ENCODE data around the gene GHRH.

Gene GHRH

DNA sequence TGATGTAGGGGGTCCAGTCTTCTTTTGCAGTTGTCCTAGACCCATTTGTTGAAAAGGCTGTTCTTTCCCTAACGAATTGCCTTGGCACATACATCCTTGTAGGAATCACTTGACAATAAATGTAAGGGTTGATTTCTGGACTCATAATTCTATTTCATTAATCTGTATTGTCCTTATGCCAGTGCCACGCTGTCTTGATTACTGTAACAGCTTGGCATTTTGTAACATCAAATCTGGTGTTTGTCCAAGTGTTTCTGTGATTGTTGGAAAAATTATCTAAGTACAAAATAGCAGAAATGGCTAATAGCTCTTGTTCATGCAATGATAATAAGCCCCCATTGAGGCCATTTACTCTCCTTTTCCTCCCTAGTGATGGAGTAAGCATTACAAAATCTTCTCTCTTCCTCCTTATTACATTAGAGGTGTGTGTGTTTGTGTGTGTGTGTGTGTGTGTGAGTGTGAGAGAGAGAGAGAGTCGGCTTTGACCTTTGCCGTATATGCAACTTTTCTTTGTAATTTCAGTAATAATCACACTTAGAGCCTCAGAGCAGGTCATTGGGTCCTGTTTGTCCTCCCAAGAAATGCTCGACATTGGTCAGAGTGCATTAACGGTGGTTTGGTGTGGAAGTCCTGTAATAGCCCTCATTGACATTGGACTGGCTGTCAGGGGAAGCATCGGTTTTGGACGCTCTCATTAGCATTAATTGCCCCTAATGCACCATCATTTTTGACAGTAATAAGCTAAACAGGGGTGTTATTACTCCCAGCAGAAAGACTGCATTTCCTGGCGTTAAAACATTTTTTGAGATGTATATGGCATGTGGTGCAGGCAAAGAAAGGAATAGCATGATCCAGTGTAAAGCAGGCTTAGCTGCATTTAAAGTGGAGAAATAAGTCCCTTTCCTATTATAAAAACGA lies 41.6 kb downstream of the GHRH start:
- no peak overlapping the region for H3K27ac Mint-ChIP-seq
- no peaks in the 10 kb centered on the region for H3K9me3 Mint-ChIP-seq
- no peak overlapping the region for H3K4me3 Mint-ChIP-seq
- H3K4me1 Mint-ChIP-seq = peaks cover 3% of the 10 kb centered on the region
- no peaks in the 10 kb centered on the region for H3K27me3 Mint-ChIP-seq
- peaks cover 13% of the 10 kb centered on the region for H3K36me3 Mint-ChIP-seq

DNA sequence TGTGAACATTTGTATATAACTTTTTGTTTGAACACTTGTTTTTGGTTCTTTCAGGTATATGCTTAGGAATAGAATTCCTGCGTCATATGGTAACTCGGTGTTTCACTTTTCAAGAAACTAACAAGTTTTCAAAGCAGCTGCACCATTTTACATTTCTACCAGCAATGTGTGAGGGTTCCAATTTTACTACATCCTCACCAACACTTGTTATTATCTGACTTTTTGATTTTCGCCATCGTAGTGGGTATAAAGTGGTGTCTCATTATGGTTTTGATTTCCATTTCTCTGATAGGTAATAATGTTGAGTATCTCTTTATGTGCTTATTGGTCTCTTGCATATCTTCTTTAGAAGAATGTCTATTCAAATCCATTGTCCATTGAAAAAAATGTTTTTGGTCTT lies 42.6 kb downstream of the GHRH start:
- Mint-ChIP-seq H3K9me3 (no peaks in the 10 kb centered on the region), H3K4me3 (no peak overlapping the region), H3K36me3 (peaks cover 7% of the 10 kb centered on the region), H3K27ac (no peak overlapping the region), H3K27me3 (no peaks in the 10 kb centered on the region), H3K4me1 (peaks cover 3% of the 10 kb centered on the region)

DNA sequence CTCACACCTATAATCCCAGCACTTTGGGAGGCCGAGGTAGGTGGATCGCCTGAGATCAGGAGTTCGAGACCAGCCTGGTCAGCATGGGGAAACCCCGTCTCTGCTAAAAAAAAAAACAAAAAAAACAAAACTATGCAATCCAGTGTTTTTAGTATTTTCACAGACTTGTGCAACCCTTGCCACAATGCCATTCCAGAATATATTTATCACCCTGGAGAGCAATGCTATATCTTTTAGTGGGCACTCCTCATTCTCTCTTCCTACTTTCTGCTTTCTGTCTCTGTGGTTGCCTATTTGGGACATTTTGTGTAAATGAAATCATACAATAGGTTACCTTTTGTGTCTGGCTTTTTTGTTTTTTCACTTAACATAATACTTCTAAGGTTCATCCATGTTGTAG lies 43.2 kb downstream of the GHRH start:
- no peaks in the 10 kb centered on the region for H3K9me3 Mint-ChIP-seq
- H3K27ac Mint-ChIP-seq = no peak overlapping the region
- no peak overlapping the region for H3K4me3 Mint-ChIP-seq
- H3K4me1 Mint-ChIP-seq = peaks cover 3% of the 10 kb centered on the region
- H3K36me3 Mint-ChIP-seq = peaks cover 7% of the 10 kb centered on the region
- H3K27me3 Mint-ChIP-seq = no peaks in the 10 kb centered on the region

DNA sequence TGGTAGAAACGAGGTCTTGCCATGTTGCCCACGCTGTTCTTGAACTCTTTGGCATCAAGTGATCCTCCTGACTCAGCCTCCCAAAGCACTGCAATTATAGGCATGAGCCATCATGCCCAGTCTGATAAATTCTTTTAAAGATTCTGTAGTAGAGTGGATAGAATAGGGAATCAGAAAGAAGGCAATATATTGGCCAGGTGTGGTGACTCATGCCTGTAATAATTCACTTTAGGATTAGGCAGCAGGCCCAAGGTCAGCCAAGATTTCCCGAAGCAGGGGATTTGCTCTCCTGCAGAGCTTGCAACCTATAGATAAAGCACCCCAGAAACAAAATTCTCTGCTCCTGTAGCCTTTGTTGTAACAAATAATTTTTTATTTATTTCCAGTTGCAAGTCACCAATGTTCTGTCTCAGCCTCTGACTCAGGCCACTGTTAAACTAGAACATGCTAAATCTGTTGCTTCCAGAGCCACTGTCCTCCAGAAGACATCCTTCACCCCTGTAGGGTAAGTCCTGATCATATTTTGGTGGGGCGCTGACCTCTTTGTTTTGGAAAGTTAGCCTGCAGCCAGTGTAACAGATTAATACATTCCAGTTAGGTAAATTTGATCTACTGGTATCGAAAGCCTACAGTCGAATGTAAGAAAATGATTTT lies 51.8 kb downstream of the GHRH start:
- H3K4me3 Mint-ChIP-seq = no peak overlapping the region
- H3K36me3 Mint-ChIP-seq = peaks cover 10% of the 10 kb centered on the region
- no peak overlapping the region for H3K27ac Mint-ChIP-seq
- H3K9me3 Mint-ChIP-seq = no peaks in the 10 kb centered on the region
- no peaks in the 10 kb centered on the region for H3K27me3 Mint-ChIP-seq
- peaks cover 6% of the 10 kb centered on the region for H3K4me1 Mint-ChIP-seq

DNA sequence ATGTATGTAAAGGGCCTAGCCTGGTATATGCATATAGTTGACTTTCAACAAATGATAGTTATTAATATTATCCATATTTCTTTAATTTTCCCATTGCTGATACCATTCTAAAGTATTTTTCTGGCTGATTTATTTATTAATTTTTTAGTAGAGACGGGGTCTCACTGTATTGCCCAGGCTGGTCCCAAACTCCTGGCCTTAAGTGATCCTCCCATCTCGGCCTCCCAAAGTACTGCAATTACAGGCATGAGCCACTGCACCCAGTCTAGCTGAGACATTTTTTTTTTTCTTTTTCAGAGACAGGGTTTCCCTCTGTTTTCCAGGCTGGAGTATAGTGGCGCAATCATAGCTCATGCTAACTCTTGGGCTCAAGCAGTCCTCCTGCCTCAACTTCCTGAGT lies 52.4 kb downstream of the GHRH start:
- H3K27ac Mint-ChIP-seq = no peak overlapping the region
- peaks cover 6% of the 10 kb centered on the region for H3K4me1 Mint-ChIP-seq
- no peaks in the 10 kb centered on the region for H3K9me3 Mint-ChIP-seq
- no peak overlapping the region for H3K4me3 Mint-ChIP-seq
- no peaks in the 10 kb centered on the region for H3K27me3 Mint-ChIP-seq
- H3K36me3 Mint-ChIP-seq = peaks cover 11% of the 10 kb centered on the region

GRCh38 chr20:37207171-37207570 lies 54.4 kb downstream of the GHRH start:
- Mint-ChIP-seq H3K4me3 (no peak overlapping the region), H3K27ac (no peak overlapping the region), H3K36me3 (peaks cover 12% of the 10 kb centered on the region), H3K27me3 (no peaks in the 10 kb centered on the region), H3K4me1 (peaks cover 8% of the 10 kb centered on the region), H3K9me3 (no peaks in the 10 kb centered on the region)

- Mint-ChIP-seq H3K27ac (no peak overlapping the region), H3K27me3 (no peaks in the 10 kb centered on the region), H3K9me3 (no peaks in the 10 kb centered on the region), H3K4me1 (peaks cover 16% of the 10 kb centered on the region), H3K4me3 (no peak overlapping the region), H3K36me3 (peaks cover 10% of the 10 kb centered on the region)
Measured at GRCh38 chr20:37205794-37206193, 55.8 kb downstream of the GHRH start.

- H3K4me3 Mint-ChIP-seq = no peak overlapping the region
- H3K9me3 Mint-ChIP-seq = no peaks in the 10 kb centered on the region
- peaks cover 10% of the 10 kb centered on the region for H3K36me3 Mint-ChIP-seq
- peaks cover 16% of the 10 kb centered on the region for H3K4me1 Mint-ChIP-seq
- H3K27ac Mint-ChIP-seq = no peak overlapping the region
- no peaks in the 10 kb centered on the region for H3K27me3 Mint-ChIP-seq
Measured at GRCh38 chr20:37205130-37205529, 56.5 kb downstream of the GHRH start.

- Mint-ChIP-seq H3K9me3 (no peaks in the 10 kb centered on the region), H3K36me3 (peaks cover 13% of the 10 kb centered on the region), H3K27me3 (no peaks in the 10 kb centered on the region)
Measured at GRCh38 chr20:37204056-37204455, 57.6 kb downstream of the GHRH start.

DNA sequence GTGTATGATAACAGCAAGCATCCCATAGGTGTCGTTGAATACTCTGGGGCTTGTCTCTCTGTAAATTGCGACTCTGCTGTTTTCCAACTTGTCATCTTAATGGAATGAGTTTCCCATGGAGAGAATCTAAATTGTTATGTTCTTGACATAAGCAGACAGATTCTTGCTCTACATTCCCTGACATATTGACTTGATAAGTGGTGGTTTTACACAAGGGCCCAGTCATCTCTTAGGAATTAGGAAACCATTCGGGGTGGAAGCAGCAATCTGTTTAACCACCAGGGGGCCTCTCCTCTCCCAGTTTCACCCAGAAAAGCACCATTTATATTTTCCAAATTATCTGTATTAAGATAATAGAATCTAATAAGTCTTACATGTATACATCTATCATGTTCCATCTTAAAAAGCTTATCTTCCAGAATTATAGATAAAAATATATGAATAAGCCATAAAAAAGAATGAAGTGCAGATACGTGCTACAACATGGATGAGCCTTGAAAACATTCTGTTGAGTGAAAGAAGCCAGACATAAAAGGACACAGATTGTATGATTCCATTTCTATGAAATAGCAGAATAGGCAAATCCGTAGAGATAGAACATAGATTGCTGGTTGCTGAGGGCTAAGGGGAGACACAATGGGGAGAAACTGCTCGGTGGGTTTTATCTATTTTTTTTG lies 59.2 kb downstream of the GHRH start:
- no peaks in the 10 kb centered on the region for H3K27me3 Mint-ChIP-seq
- no peaks in the 10 kb centered on the region for H3K9me3 Mint-ChIP-seq
- H3K27ac Mint-ChIP-seq = no peak overlapping the region
- peaks cover 16% of the 10 kb centered on the region for H3K4me1 Mint-ChIP-seq
- no peak overlapping the region for H3K4me3 Mint-ChIP-seq
- H3K36me3 Mint-ChIP-seq = peaks cover 16% of the 10 kb centered on the region

More at GRCh38 chr20:37204056-37204455, 57.6 kb downstream of the GHRH start:
- Mint-ChIP-seq H3K27ac (no peak overlapping the region), H3K4me3 (no peak overlapping the region), H3K4me1 (peaks cover 16% of the 10 kb centered on the region)

- H3K4me3 Mint-ChIP-seq = no peak overlapping the region
- H3K27ac Mint-ChIP-seq = no peak overlapping the region
- no peaks in the 10 kb centered on the region for H3K27me3 Mint-ChIP-seq
- H3K9me3 Mint-ChIP-seq = no peaks in the 10 kb centered on the region
- peaks cover 14% of the 10 kb centered on the region for H3K36me3 Mint-ChIP-seq
- H3K4me1 Mint-ChIP-seq = peaks cover 22% of the 10 kb centered on the region
Measured at GRCh38 chr20:37201827-37202162, 59.8 kb downstream of the GHRH start.

All from activated naive CD4-positive, alpha-beta T cell treated with anti-CD3 and anti-CD28 coated beads, Interleukin-2, amount 50 U/mL, for 24 hours (primary cell).